IPS-18c (cell line): Measurements from ENCODE around the gene PPIC.
"Not testable (repeated sequence)": the region's sequence is repeated elsewhere in the genome, so short reads cannot be mapped to it uniquely, and the experiment has no call there.

Experiments used
- H3K4me3 ChIP-seq: 2 replicates; pipeline ENCODE4 v1.7.0; 2013; ENCODE audit warnings: low read depth, mild to moderate bottlenecking, low read length, moderate library complexity; ENCODE audit not compliant: insufficient read depth
- H3K9me3 ChIP-seq: one replicate; pipeline ENCODE4 v1.6.1; 2013; ENCODE audit warnings: mild to moderate bottlenecking, low read length, moderate library complexity; ENCODE audit not compliant: control insufficient read depth, insufficient read depth

The PPIC gene

GRCh38 chr5:122978644-122979297, 57.8 kb downstream of the PPIC start:
- no peak overlapping the region for H3K4me3 ChIP-seq

GRCh38 chr5:122978068-122978467, 58.5 kb downstream of the PPIC start:
- H3K4me3 ChIP-seq = no peak overlapping the region

More at GRCh38 chr5:122978644-122979297, 57.8 kb downstream of the PPIC start:
- no peaks in the 10 kb centered on the region for H3K9me3 ChIP-seq

GRCh38 chr5:122977319-122977718, 59.2 kb downstream of the PPIC start:
- Histone ChIP-seq H3K9me3 (no peaks in the 10 kb centered on the region), H3K4me3 (no peak overlapping the region)

More at GRCh38 chr5:122978068-122978467, 58.5 kb downstream of the PPIC start:
- no peaks in the 10 kb centered on the region for H3K9me3 ChIP-seq

GRCh38 chr5:122974251-122974650, 62.3 kb downstream of the PPIC start:
- H3K9me3 ChIP-seq, H3K4me3 ChIP-seq: not testable (repeated sequence)

GRCh38 chr5:122973759-122974158, 62.8 kb downstream of the PPIC start:
- H3K9me3 ChIP-seq, H3K4me3 ChIP-seq: not testable (repeated sequence)
